GM10266 (cell line): Measurements from ENCODE around the gene LAMB1.

Source experiments
- DNase-seq: peaks from one replicate; pipeline ENCODE4 v3.0.0; 2012; ENCODE audit errors: extremely low spot score
- CTCF ChIP-seq: IDR thresholded peaks from 2 replicates; pipeline ENCODE4 v1.5.1; 2012; ENCODE audit warnings: mild to moderate bottlenecking, low read depth; ENCODE audit not compliant: control insufficient read depth, insufficient read depth; ENCODE audit errors: missing control alignments

Gene LAMB1

GRCh38 chr7:107874605-107875446 is 128.1 kb downstream of the LAMB1 start:
- DNase-seq = peak; percentile 61
- TF ChIP-seq CTCF = peak; percentile 62

GRCh38 chr7:107874111-107874510 is 128.8 kb downstream of the LAMB1 start:
- no peak for TF ChIP-seq CTCF
- no peak for DNase-seq
